K562 (cell line): ENCODE results near the gene DDRGK1. TPM values are rescaled to one million over a fixed set of nuclear protein-coding genes. Genes with fewer than 3 reads are reported as not detected.

ENCODE experiments used
- ELF2 ChIP-seq: fragments of 250-450 bp; sonication (Bioruptor Pico); IDR thresholded peaks from 2 replicates; pipeline ENCODE4 v1.5.0; 2021; ENCODE audit warnings: mild to moderate bottlenecking
- GABPA ChIP-seq: fragments of 200-800 bp; sonication (Bioruptor generic); conservative IDR thresholded peaks from 2 replicates; pipeline ENCODE4 v1.6.1; 2016; ENCODE audit warnings: low read depth, missing genetic modification characterization, missing compliant biosample characterization
- KHSRP ChIP-seq: fragments of 450-650 bp; IDR thresholded peaks from 2 replicates; pipeline ENCODE4 v1.6.1; 2017
- MTA3 ChIP-seq: fragments of 450-650 bp; formaldehyde crosslinking; IDR thresholded peaks from 2 replicates; pipeline ENCODE4 v1.6.1; 2017; ENCODE audit warnings: mild to moderate bottlenecking, borderline replicate concordance
- NFIC ChIP-seq: fragments of 450-650 bp; IDR thresholded peaks from 2 replicates; pipeline ENCODE4 v1.6.1; 2017; ENCODE audit warnings: mild to moderate bottlenecking, inconsistent platforms
- PHF8 ChIP-seq: fragments of 200-600 bp; sonication (generic); IDR thresholded peaks from 2 replicates; pipeline ENCODE4 v1.6.1; 2012; ENCODE audit warnings: mixed run types, mild to moderate bottlenecking, inconsistent platforms, low read length, moderate library complexity, borderline replicate concordance
- SIN3A ChIP-seq, 2 experiments: fragments of 150-350 bp in 1 of 2; IDR thresholded peaks; 2 replicates each; pipeline ENCODE4 v1.6.1; 2011 to 2016; ENCODE audit warnings: borderline replicate concordance in 2 of 2, low read depth in 2 of 2, low read length in 2 of 2, mild to moderate bottlenecking in 2 of 2, moderate library complexity in 2 of 2; ENCODE audit not compliant: control insufficient read depth in 1 of 2
- TOE1 ChIP-seq, 2 experiments: fragments of 450-650 bp in 1 of 2; sonication (generic) in 1 of 2; formaldehyde crosslinking in 1 of 2; IDR thresholded peaks; 2 replicates each; pipeline versions ENCODE4 v1.7.1 to v1.8.0; 2016 to 2022; ENCODE audit warnings: borderline replicate concordance in 2 of 2, mild to moderate bottlenecking in 2 of 2, antibody characterized with exemption in 1 of 2, inconsistent platforms in 1 of 2, low read depth in 1 of 2, missing genetic modification reagents in 1 of 2, moderate library complexity in 1 of 2
- ZNF280B ChIP-seq: fragments of 250-450 bp; sonication (Bioruptor Pico); IDR thresholded peaks from 2 replicates; pipeline ENCODE4 v1.5.1; 2021; ENCODE audit warnings: mild to moderate bottlenecking
- polyA plus RNA-seq, 8 experiments: library from polyadenylated mRNA; depleted of rRNA in 4 of 8; stranded (reverse) in 5 of 8; unstranded in 3 of 8; fragments of >200 nt; fragmentation: Nextera tagmentation in 2 of 8; fragmentation: Illumina TruSeq in 1 of 8; extraction: Ambion mirVana in 2 of 8; extraction: Trizol in 1 of 8; gene quantifications; 2 replicates each; pipeline versions ENCODE4 v1.2.1 to v1.2.3, GENCODE V29; 2011 to 2014; ENCODE audit warnings: inconsistent platforms in 1 of 8, missing spikeins in 1 of 8
- total RNA-seq, 7 experiments: library from RNA; depleted of rRNA in 6 of 7; stranded (reverse); fragments of >200 nt in 6 of 7; fragmentation: Illumina TruSeq in 2 of 7; extraction: Trizol in 2 of 7; gene quantifications; 2 replicates each; pipeline versions ENCODE4 v1.2.1 to v1.2.3, GENCODE V29; 2011 to 2021; ENCODE audit warnings: low replicate concordance in 1 of 7
- TF ChIP-seq, protein P1 (sequence below), 2 experiments: fragments of 450-650 bp in 1 of 2; sonication (generic) in 1 of 2; formaldehyde crosslinking in 1 of 2; IDR thresholded peaks; 2 replicates each; pipeline versions ENCODE4 v1.7.1 to v1.9.0; 2016 to 2022; ENCODE audit warnings: inconsistent platforms in 1 of 2, mild to moderate bottlenecking in 1 of 2, missing genetic modification reagents in 1 of 2
- TF ChIP-seq, protein P2 (sequence below): fragments of 250-450 bp; sonication (Bioruptor Pico); IDR thresholded peaks from 2 replicates; pipeline ENCODE4 v1.8.0; 2021; ENCODE audit warnings: moderate library complexity, mild to moderate bottlenecking, inconsistent platforms

DDRGK1 gene
- total and polyA plus RNA-seq, 9 of the 15 experiments (the other 6 are each of a cell fraction or from before 2014, with no cell fraction given), result 2.3 to 54.4 (median 29.1) TPM

DNA sequence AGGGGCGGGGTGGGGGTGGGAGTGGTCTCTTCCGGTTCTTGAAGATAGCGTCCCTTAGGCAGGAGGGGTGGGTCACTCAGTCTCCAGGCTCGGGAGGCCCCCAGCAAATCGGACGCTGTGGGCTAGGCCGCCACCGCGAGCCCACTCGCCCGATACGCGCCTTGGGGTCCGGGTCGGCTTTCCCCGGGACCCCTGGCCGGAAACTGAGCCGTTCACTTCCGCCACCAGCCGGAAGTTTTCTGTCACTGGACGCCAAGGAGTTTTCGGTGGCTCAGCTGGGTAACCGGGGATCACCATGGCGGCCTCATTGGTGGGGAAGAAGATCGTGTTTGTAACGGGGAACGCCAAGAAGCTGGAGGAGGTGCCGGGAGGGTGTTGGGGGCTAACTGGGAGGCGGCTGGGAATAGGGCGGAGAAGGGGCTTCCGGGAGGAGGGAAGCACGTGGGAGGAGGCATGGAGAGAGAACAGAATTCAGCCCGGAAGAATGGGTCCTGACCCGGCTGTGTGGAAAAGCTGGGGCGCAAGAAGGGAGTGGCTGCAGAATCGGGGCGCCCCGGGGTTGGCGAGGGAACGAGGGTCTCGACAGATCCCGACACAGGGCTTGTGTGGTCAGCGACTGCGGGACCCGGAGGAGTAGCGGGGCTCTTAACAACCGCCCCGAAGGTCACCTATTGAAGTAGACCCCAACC is 4.9 kb upstream of the DDRGK1 start, which contains the start of gene ITPA (continued):
- TF ChIP-seq, protein P1, sequence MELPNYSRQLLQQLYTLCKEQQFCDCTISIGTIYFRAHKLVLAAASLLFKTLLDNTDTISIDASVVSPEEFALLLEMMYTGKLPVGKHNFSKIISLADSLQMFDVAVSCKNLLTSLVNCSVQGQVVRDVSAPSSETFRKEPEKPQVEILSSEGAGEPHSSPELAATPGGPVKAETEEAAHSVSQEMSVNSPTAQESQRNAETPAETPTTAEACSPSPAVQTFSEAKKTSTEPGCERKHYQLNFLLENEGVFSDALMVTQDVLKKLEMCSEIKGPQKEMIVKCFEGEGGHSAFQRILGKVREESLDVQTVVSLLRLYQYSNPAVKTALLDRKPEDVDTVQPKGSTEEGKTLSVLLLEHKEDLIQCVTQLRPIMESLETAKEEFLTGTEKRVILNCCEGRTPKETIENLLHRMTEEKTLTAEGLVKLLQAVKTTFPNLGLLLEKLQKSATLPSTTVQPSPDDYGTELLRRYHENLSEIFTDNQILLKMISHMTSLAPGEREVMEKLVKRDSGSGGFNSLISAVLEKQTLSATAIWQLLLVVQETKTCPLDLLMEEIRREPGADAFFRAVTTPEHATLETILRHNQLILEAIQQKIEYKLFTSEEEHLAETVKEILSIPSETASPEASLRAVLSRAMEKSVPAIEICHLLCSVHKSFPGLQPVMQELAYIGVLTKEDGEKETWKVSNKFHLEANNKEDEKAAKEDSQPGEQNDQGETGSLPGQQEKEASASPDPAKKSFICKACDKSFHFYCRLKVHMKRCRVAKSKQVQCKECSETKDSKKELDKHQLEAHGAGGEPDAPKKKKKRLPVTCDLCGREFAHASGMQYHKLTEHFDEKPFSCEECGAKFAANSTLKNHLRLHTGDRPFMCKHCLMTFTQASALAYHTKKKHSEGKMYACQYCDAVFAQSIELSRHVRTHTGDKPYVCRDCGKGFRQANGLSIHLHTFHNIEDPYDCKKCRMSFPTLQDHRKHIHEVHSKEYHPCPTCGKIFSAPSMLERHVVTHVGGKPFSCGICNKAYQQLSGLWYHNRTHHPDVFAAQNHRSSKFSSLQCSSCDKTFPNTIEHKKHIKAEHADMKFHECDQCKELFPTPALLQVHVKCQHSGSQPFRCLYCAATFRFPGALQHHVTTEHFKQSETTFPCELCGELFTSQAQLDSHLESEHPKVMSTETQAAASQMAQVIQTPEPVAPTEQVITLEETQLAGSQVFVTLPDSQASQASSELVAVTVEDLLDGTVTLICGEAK (IDR thresholded peaks at IDR 0.05), result peak; percentile 94
- TF ChIP-seq, protein P1 (CRISPR knock-in tag; IDR thresholded peaks at IDR 0.05), result no peak
- TF ChIP-seq PHF8 (peak; percentile 81; the same call in 1 of the 2 replicates), TOE1 (IDR thresholded peaks at IDR 0.05; ENCODE audit: borderline replicate concordance) (peak; percentile 41; the same call in 1 of the 2 replicates), TOE1 (CRISPR knock-in tag; IDR thresholded peaks at IDR 0.05; ENCODE audit: borderline replicate concordance, low read depth) (no peak), GABPA (peak; percentile 94), NFIC (peak; percentile 34; the same call in 1 of the 2 replicates), MTA3 (no peak), ELF2 (CRISPR knock-in tag) (peak; percentile 49; the same call in 1 of the 2 replicates), KHSRP (no peak), SIN3A (IDR thresholded peaks at IDR 0.05; ENCODE audit: borderline replicate concordance in 2 of 2, control insufficient read depth in 1 of 2, low read depth in 2 of 2, low read length in 2 of 2) (peak; percentile 67 to 85; a peak in 2 of 4 replicates), ZNF280B (no peak)
- TF ChIP-seq, protein P2, sequence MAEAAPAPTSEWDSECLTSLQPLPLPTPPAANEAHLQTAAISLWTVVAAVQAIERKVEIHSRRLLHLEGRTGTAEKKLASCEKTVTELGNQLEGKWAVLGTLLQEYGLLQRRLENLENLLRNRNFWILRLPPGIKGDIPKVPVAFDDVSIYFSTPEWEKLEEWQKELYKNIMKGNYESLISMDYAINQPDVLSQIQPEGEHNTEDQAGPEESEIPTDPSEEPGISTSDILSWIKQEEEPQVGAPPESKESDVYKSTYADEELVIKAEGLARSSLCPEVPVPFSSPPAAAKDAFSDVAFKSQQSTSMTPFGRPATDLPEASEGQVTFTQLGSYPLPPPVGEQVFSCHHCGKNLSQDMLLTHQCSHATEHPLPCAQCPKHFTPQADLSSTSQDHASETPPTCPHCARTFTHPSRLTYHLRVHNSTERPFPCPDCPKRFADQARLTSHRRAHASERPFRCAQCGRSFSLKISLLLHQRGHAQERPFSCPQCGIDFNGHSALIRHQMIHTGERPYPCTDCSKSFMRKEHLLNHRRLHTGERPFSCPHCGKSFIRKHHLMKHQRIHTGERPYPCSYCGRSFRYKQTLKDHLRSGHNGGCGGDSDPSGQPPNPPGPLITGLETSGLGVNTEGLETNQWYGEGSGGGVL, result no peak
